ENCODE measurements around the gene MTAP.

The MTAP gene

DNA sequence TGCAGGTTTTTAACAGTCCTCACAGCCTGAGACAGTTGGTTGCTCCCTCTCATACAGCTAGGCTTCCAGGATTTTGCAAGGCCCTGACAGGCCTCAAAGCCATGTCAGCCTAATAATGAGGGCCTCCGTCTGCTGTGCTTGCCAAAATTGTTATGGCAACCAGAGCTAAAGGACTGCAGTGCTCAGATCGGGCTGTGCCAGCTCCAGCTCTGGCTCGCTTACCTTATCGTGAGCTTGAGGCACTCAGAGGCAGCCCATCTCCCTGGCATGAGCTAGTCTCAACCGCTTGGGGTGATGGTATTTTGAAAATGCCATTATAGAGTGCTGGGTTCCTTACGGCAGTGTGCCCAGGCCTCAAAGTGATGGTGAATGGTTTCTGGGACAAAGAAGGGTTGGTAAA, 8.4 kb downstream of the MTAP start:
- Histone ChIP-seq H3K27me3 (ENCODE audit: insufficient read depth, poor library complexity, severe bottlenecking) (no peaks in the 10 kb centered on the region), H3K27ac (replicated peaks) (no peak overlapping the region), H3K4me3 (replicated peaks; ENCODE audit: insufficient read depth, low read length) (no peak overlapping the region)
- TF ChIP-seq POLR2AphosphoS5 (IDR thresholded peaks at IDR 0.05; ENCODE audit: low read depth) (no peak), SPI1 (IDR thresholded peaks at IDR 0.05; ENCODE audit: borderline replicate concordance, low read depth) (no peak), GABPA (IDR thresholded peaks at IDR 0.05; ENCODE audit: low read depth) (no peak)
- TF ChIP-seq, protein P1, sequence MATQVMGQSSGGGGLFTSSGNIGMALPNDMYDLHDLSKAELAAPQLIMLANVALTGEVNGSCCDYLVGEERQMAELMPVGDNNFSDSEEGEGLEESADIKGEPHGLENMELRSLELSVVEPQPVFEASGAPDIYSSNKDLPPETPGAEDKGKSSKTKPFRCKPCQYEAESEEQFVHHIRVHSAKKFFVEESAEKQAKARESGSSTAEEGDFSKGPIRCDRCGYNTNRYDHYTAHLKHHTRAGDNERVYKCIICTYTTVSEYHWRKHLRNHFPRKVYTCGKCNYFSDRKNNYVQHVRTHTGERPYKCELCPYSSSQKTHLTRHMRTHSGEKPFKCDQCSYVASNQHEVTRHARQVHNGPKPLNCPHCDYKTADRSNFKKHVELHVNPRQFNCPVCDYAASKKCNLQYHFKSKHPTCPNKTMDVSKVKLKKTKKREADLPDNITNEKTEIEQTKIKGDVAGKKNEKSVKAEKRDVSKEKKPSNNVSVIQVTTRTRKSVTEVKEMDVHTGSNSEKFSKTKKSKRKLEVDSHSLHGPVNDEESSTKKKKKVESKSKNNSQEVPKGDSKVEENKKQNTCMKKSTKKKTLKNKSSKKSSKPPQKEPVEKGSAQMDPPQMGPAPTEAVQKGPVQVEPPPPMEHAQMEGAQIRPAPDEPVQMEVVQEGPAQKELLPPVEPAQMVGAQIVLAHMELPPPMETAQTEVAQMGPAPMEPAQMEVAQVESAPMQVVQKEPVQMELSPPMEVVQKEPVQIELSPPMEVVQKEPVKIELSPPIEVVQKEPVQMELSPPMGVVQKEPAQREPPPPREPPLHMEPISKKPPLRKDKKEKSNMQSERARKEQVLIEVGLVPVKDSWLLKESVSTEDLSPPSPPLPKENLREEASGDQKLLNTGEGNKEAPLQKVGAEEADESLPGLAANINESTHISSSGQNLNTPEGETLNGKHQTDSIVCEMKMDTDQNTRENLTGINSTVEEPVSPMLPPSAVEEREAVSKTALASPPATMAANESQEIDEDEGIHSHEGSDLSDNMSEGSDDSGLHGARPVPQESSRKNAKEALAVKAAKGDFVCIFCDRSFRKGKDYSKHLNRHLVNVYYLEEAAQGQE (IDR thresholded peaks at IDR 0.05; ENCODE audit: insufficient replicate concordance, low read depth) = no peak
- TF ChIP-seq, protein P2, sequence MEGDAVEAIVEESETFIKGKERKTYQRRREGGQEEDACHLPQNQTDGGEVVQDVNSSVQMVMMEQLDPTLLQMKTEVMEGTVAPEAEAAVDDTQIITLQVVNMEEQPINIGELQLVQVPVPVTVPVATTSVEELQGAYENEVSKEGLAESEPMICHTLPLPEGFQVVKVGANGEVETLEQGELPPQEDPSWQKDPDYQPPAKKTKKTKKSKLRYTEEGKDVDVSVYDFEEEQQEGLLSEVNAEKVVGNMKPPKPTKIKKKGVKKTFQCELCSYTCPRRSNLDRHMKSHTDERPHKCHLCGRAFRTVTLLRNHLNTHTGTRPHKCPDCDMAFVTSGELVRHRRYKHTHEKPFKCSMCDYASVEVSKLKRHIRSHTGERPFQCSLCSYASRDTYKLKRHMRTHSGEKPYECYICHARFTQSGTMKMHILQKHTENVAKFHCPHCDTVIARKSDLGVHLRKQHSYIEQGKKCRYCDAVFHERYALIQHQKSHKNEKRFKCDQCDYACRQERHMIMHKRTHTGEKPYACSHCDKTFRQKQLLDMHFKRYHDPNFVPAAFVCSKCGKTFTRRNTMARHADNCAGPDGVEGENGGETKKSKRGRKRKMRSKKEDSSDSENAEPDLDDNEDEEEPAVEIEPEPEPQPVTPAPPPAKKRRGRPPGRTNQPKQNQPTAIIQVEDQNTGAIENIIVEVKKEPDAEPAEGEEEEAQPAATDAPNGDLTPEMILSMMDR (IDR thresholded peaks at IDR 0.05; ENCODE audit: insufficient read depth, low read length) = no peak
- no peak for DNase-seq (ENCODE audit: low read depth in 1 of 2, low spot score in 1 of 2)

DNA sequence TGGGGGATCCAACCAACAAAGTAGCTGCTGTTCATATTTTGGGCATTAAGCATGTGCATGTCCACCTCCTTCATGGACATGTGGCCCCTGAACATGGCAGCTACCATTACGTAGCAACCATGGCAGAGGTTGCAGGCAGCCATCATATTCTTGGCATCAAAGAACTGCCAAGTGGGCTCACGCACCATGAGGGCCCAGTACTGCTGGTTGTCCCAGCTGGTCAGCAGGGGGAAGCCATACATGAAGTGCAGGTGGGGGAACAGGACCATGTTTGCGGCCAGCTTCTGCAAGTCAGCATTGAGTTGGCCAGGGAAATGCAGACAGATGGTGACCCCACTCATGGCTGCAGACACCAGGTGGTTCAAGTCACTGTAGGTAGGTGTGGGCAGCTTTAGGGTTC, 9.5 kb downstream of the MTAP start:
- Histone ChIP-seq H3K4me3 (replicated peaks; ENCODE audit: insufficient read depth, low read length) (no peak overlapping the region), H3K27me3 (ENCODE audit: insufficient read depth, poor library complexity, severe bottlenecking) (no peaks in the 10 kb centered on the region), H3K27ac (replicated peaks) (no peak overlapping the region)
- DNase-seq (ENCODE audit: low read depth in 1 of 2, low spot score in 1 of 2) = no peak
- TF ChIP-seq GABPA (IDR thresholded peaks at IDR 0.05; ENCODE audit: low read depth) (no peak), SPI1 (IDR thresholded peaks at IDR 0.05; ENCODE audit: borderline replicate concordance, low read depth) (no peak), POLR2AphosphoS5 (IDR thresholded peaks at IDR 0.05; ENCODE audit: low read depth) (no peak)
- TF ChIP-seq, protein P2 (IDR thresholded peaks at IDR 0.05; ENCODE audit: insufficient read depth, low read length) = no peak
- TF ChIP-seq, protein P1 (IDR thresholded peaks at IDR 0.05; ENCODE audit: insufficient replicate concordance, low read depth) = no peak

DNA sequence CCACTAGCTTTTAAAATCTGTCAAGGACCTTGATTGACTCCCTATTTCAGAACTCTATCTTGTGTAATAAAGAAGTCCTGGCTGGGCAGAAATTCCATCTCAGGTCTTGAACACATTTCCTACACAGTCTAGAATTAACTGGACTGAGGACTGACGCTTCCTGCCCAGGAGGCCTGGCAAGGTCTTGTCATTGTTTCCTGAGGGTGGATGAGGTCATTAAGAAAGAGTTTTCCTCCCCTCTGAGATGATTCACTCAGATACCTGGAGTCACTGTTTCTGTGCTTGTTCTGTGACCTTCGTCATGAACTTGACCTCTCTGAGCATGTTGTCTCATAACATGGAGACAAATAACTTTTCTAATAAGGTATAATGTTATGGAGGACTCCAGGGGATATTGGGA, 10.0 kb downstream of the MTAP start:
- Histone ChIP-seq H3K27ac (replicated peaks) (no peak overlapping the region), H3K27me3 (ENCODE audit: insufficient read depth, poor library complexity, severe bottlenecking) (no peaks in the 10 kb centered on the region), H3K4me3 (replicated peaks; ENCODE audit: insufficient read depth, low read length) (no peak overlapping the region)
- TF ChIP-seq GABPA (IDR thresholded peaks at IDR 0.05; ENCODE audit: low read depth) (no peak), SPI1 (IDR thresholded peaks at IDR 0.05; ENCODE audit: borderline replicate concordance, low read depth) (no peak), POLR2AphosphoS5 (IDR thresholded peaks at IDR 0.05; ENCODE audit: low read depth) (no peak)
- TF ChIP-seq, protein P2 (IDR thresholded peaks at IDR 0.05; ENCODE audit: insufficient read depth, low read length) = no peak
- TF ChIP-seq, protein P1 (IDR thresholded peaks at IDR 0.05; ENCODE audit: insufficient replicate concordance, low read depth) = no peak
- DNase-seq (ENCODE audit: low read depth in 1 of 2, low spot score in 1 of 2) = no peak

Measured in HL-60 (cell line).